Urinary bladder (tissue), 4 donors: ENCODE data around the gene TMEM127. TPM values are rescaled to one million over a fixed set of nuclear protein-coding genes. Genes with fewer than 3 reads are reported as not detected.
"Not testable (repeated sequence)": the region's sequence is repeated elsewhere in the genome, so short reads cannot be mapped to it uniquely, and the experiment has no call there.

ENCODE experiments used
- DNase-seq: peaks from one replicate; pipeline ENCODE4 v3.0.0-alpha.2; 2015; ENCODE audit errors: extremely low spot score
- H3K27ac ChIP-seq: one replicate; pipeline ENCODE4 v1.5.1; 2013; ENCODE audit warnings: low read depth, mild to moderate bottlenecking, moderate library complexity
- H3K36me3 ChIP-seq: one replicate; pipeline ENCODE4 v1.6.1; 2013; ENCODE audit warnings: mild to moderate bottlenecking, moderate library complexity; ENCODE audit not compliant: insufficient read depth
- H3K4me1 ChIP-seq: one replicate; pipeline ENCODE4 v1.6.1; 2013; ENCODE audit warnings: mild to moderate bottlenecking, moderate library complexity; ENCODE audit not compliant: insufficient read depth
- H3K4me3 ChIP-seq: one replicate; pipeline ENCODE4 v1.5.1; 2013; ENCODE audit warnings: low read depth, low read length
- WGBS: extraction: QIAGEN DNeasy Blood & Tissue Kit; methylation state at CpG from one replicate; pipeline ENCODE4 v1.1.7; 2013; 5-methylcytosine and 5-hydroxymethylcytosine counted together
- polyA plus RNA-seq: library from polyadenylated mRNA; stranded (reverse); fragments of 200-250 nt; gene quantifications from one replicate; pipeline ENCODE4 v1.2.3, GENCODE V29; 2013
- total RNA-seq: library from RNA; depleted of rRNA; stranded (reverse); fragments of >200 nt; gene quantifications from one replicate; pipeline ENCODE4 v1.2.3, GENCODE V29; 2014
- donor health status: healthy with polysubstance abuse.
- donor health status: healthy.

Gene TMEM127
- total and polyA plus RNA-seq, 2 donors: 13.4 to 47.6 TPM

DNA sequence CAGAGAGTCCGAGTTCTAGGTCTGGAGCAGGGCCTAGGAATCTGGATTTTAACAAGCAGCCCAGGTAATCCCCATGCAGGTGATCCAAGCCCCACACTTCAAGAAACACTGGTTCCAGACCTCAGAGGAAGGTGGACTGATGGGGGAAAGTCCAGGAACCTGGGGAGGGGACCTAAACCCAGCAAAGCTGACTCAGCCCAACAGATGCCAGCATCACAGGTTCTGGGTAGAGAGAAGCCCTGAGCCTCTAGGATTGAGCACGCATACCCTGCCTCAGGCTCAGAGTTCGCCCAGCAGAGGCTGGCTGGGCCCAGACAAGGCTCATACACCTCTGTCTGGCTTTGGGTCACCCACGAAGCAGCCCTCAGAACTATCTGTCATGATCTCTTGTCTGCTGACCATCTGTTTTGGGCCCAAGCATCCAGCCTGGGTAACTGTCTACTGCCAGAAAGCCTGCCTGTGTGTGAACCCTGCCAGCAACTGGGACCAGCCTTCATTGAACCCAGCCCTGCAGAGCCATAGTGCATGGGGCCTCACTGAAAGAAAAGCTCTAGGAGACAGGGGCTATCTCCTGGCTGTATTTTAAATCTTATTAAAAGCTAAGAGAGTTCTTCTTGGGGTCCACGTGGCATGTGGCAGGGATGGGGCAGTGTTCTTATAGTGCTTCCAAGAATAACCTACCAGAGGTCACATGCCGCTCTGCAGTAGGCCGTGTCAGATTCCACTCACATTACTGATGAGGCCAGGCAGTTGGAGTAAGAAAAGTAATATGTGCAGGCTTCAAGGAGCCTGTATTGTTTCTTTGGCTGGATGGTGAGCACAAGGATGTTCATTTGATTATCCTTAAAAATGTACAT, 7.4 kb downstream of the TMEM127 start:
- 87% methylated on average over 7 of the region's 7 CpGs for WGBS
- DNase-seq: no peak

DNA sequence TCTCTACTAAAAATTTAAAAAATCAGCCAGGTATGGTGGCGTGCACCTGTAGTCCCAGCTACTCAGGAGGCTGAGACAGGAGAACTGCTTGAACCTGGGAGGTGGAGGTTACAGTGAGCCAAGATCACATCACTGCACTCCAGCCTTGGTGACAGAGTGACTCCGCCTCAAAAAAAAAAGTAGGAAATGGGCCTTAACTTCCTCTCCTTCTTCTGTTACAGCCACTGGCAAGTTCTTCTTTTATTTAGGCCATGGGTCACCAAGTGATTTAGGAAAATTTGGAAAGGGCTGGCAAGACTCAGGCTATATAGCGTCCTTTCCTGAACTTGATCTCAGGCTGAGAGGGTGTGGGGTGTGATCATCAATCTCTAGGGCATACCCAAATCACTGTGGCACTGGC, 8.1 kb downstream of the TMEM127 start:
- WGBS: 90% methylated on average over 3 of the region's 3 CpGs
- H3K36me3 ChIP-seq, H3K4me3 ChIP-seq, H3K4me1 ChIP-seq, H3K27ac ChIP-seq, DNase-seq: not testable (repeated sequence)

More for the DNA sequence above, 7.4 kb downstream of the TMEM127 start:
- H3K36me3 ChIP-seq: peaks cover 3% of the 10 kb centered on the region
- H3K4me1 ChIP-seq: no peaks in the 10 kb centered on the region
- H3K27ac ChIP-seq: no peak overlapping the region
- H3K4me3 ChIP-seq: no peak overlapping the region

DNA sequence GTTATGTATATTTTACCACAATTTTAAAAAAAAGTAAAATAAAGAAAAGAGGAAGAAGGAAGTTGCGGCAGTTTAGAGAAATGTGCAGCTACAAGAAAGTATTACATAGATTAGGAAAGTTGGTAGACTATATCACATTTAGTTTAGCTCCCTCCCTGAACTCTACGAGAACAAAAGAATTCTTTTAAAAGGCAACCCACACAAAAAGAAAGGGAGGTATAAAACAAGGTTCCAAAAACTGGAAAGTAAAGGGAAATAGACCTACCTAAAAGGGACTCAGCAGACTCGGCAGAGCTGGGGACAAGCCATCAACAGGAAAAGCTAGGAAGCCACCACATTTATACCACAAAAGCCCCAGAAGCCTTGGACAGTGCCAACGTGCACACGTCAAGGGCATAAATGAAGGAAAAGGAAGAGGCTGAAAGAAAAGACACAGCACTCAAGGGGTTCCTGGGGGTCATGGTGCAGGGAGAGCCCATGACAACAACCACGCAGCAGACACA, 9.1 kb downstream of the TMEM127 start:
- H3K27ac ChIP-seq: no peak overlapping the region
- no peak for DNase-seq
- H3K4me1 ChIP-seq: no peaks in the 10 kb centered on the region
- peaks cover 7% of the 10 kb centered on the region for H3K36me3 ChIP-seq
- H3K4me3 ChIP-seq: no peak overlapping the region
- 79% methylated on average over 6 of the region's 6 CpGs for WGBS

DNA sequence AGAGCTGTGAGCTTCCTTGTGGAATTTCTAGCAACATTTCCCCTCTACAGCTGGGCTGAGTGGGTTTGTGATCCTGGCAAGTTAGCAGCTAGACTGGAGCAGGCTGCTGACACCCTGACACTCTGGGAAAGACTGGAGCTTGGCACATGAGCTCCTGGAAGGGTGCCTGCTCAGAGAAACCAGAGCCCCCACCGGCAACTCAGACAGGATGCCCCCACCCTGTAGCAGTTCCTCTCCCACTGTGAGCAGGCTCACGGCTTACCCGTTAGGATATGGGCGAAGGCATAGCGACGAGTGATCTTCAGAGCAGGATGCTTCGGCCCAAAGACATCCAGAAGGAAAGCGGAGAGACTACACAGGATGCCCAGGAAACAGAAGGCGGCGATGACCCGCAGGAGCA, 11.2 kb downstream of the TMEM127 start:
- Histone ChIP-seq H3K4me1 (no peaks in the 10 kb centered on the region), H3K4me3 (no peak overlapping the region), H3K36me3 (peaks cover 7% of the 10 kb centered on the region), H3K27ac (no peak overlapping the region)
- DNase-seq: no peak
- 79% methylated on average over 11 of the region's 11 CpGs for WGBS

DNA sequence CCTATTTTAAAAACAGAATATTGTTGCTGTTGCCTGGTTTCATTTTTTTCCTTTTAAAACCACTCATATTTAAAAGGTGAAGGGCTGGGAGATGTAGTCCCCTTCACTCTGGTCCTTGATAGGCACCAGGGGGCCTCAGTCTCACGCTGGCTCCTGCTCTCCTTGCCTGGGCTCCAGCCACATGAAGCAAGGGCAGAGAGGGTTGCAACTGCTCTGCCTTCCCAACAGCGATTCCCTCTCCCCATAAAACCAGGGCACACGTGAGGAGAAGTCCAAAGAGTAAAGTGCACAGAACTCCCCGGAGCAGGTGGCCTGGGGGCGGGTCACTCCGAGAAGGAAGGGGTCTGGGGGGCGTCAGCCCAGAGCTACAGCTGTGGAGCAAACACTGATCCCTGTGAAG, 12.8 kb downstream of the TMEM127 start:
- Histone ChIP-seq H3K4me1 (no peaks in the 10 kb centered on the region), H3K27ac (no peak overlapping the region), H3K36me3 (peaks cover 7% of the 10 kb centered on the region), H3K4me3 (no peak overlapping the region)
- 86% methylated on average over 7 of the region's 7 CpGs for WGBS
- no peak for DNase-seq

DNA sequence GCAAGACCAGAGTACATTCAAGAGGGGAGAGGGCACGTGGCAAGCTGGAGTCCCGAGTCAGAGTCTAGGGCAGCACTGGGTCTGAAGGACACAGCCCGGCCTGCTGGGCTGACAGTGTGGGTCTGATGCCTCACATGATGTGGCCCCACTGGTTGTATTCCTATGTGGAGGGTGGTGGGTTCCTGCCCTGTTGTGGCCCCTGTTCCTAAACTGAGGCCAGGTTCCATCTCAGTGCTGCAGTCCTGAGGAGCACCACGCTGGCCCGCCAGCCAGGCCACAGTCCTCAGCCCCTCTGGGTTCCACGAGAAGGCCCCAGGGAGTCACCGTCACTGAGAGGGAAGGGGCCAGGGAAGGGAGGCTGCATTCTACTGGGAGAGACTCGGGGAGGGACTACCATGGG, 13.3 kb downstream of the TMEM127 start:
- peaks cover 7% of the 10 kb centered on the region for H3K36me3 ChIP-seq
- 92% methylated on average over 8 of the region's 8 CpGs for WGBS

DNA sequence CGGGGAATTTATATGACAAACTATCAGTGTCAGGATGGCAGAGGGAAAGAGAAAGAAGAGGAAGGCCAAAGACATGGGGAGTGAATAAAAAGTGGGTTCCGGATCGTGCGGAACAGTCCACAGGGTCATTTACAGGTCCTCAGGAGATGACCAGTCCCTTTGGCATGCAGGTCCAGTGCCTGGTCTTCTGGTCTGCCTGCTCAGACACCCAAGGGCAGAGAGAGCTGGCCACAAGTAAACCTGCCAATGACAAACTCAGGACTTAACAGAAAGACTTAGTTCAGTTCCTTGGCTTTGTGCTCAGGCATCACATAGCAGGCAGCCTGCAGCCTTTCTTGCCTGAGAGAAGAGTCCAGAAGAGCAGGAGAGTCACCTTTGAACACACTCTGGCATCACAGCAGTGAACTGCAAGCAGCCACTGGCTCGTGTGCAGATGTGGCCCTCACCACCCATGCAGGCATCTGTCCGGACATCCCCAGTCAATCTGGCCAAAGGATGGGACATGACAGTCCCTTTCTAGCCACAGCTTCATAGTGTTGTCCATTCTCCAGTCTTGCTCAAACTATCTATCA, 14.0 kb downstream of the TMEM127 start:
- Histone ChIP-seq H3K4me3 (no peak overlapping the region), H3K27ac (no peak overlapping the region), H3K36me3 (peaks cover 7% of the 10 kb centered on the region), H3K4me1 (no peaks in the 10 kb centered on the region)
- WGBS: 56% methylated on average over 6 of the region's 6 CpGs
- no peak for DNase-seq

More for the DNA sequence above, 13.3 kb downstream of the TMEM127 start:
- no peaks in the 10 kb centered on the region for H3K4me1 ChIP-seq
- H3K4me3 ChIP-seq: no peak overlapping the region
- H3K27ac ChIP-seq: no peak overlapping the region
- no peak for DNase-seq

DNA sequence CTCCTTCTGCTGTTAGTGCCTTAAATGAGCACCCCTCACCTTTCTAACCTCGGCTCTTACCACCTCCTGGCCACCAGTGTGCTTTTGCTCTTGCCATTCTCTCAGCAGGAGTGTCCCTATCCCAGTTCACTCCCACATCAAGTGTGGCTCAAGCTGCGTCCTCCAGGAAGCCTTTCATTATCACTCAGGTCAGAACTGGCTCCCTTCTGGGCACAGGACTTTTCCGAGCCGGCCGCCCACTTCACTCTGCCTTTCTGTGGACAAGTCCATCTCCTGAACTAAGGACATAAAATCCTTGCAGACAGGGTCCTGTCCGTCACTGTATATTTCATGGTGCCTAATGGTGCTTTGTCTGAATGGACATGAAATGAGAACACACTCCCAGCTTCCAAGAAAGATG, 15.6 kb downstream of the TMEM127 start:
- Histone ChIP-seq H3K4me3 (no peak overlapping the region), H3K27ac (no peak overlapping the region), H3K36me3 (peaks cover 7% of the 10 kb centered on the region), H3K4me1 (no peaks in the 10 kb centered on the region)
- DNase-seq: no peak
- 87% methylated on average over 6 of the region's 6 CpGs for WGBS

DNA sequence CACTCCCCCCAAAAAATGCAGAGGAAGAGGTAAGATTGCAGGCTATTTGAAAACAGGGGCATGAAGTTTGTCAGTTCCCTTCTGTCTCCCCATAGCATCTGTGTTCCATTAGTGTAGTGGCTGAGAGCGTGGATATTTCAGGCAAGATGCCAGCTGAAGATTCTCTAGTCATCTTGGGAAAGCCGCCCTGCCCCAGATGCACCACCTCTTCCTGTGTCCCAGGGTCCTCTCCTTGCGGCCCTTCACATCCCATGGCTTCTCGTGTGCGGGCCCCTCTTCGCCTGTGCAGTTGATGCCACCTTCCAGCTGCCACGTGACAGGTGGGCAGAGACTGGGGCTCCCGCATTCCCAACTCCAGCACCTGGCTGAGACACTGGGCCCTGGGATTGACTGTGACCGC, 16.1 kb downstream of the TMEM127 start:
- no peak overlapping the region for H3K27ac ChIP-seq
- WGBS: 64% methylated on average over 9 of the region's 9 CpGs
- H3K4me1 ChIP-seq: no peaks in the 10 kb centered on the region
- no peak for DNase-seq
- no peak overlapping the region for H3K4me3 ChIP-seq
- peaks cover 5% of the 10 kb centered on the region for H3K36me3 ChIP-seq

DNA sequence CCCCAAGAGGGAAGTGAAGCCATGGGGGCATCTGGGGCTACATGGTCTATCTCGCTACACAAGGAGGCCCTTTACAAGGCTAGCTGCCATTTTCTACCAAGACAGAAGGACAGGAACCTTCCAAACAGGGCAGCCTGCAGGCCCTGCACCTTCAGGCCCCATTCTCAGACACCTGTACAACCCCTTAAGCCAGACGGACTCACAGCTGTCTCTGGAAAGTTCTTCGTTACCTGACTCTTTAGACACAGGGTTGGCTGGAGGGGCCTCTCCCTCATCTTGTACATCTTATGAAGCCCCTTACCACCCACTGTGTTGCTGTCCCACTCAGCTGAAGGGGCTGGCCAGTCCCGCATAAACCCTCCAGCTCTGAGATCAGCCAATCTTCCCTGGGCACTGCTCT, 17.2 kb downstream of the TMEM127 start:
- H3K4me3 ChIP-seq: no peak overlapping the region
- WGBS: 90% methylated on average over 4 of the region's 4 CpGs
- no peak for DNase-seq
- no peak overlapping the region for H3K27ac ChIP-seq
- no peaks in the 10 kb centered on the region for H3K4me1 ChIP-seq
- H3K36me3 ChIP-seq: peaks cover 4% of the 10 kb centered on the region

DNA sequence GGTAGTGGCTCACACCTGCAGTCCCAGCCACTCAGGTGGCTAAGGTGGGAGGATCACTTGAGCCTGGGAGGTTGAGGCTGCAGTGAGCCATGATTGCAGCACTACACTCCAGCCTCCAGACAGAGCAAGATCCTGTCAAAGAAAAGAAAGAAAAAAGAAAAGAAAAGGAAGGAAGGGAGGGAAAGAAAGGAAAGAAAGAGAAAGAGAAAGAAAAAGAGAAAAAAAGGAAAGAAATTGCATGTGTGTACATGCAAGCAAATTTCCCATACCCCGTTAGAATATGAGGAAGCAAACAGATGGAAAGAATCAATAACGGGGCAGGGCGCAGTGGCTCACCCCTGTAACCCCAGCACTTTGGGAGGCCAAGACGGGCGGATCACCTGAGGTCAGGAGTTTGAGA, 17.9 kb downstream of the TMEM127 start:
- H3K4me3 ChIP-seq: no peak overlapping the region
- no peak for DNase-seq
- no peak overlapping the region for H3K27ac ChIP-seq
- no peaks in the 10 kb centered on the region for H3K4me1 ChIP-seq
- WGBS: 89% methylated on average over 5 of the region's 5 CpGs
- no peaks in the 10 kb centered on the region for H3K36me3 ChIP-seq

DNA sequence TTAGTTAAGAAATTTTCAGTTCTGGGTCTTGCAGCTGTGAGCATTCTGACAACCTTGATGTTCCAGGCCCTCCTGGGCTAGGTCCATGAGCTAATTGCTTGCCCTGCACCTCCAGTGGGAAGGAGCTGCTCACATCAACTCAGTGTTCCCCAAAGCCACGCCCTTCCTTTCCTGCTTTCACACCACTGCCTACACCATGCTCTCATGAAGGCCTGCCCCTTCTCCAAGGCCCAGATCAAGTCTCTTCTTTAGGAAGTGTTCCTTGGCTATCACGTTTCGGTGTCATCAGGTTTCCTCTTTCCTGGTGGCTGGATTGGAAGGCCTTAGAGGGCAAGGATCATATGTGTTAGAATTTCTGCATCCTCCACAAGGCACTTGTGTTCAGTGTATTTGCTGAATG, 18.8 kb downstream of the TMEM127 start:
- 79% methylated on average over 3 of the region's 3 CpGs for WGBS
- Histone ChIP-seq H3K4me1 (no peaks in the 10 kb centered on the region), H3K36me3 (no peaks in the 10 kb centered on the region), H3K27ac (no peak overlapping the region), H3K4me3 (no peak overlapping the region)
- DNase-seq: no peak

DNA sequence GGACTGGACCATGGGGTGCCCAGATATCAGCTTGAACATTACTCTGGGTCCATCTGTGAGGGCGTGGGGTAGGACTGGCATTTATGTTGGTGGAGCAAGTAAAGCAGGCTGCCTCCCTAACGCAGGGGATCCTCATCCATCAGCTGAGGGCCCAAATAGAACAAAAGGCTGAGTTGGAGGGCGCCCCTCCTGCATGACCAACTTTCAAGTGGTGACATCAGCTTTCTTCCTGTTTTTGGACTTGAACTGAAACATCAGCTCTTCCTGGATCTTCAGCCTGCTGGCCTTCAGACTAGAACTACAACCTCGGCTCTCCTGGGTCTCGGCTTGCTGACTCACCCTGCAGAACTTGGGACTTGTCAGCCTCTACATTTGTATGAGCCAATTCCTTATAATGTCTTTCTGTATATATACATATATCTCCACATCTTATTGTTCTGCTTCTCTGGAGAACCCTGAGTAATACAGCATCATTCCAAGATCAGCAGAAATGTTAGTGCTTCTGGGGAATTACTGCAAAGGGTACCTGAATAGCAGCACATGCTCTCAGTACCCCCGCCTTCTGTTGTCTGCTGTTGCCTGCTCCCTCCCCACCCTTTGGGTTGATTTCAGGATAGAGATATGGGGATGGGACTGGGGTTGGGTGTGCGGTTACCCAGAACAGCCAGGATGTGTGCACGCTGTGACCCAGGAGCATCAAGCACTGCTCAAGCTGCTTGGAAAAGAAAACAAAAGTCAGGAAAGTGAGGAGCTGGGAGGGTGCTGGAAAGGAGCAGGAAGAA, 20.0 kb downstream of the TMEM127 start:
- H3K4me3 ChIP-seq: no peak overlapping the region
- DNase-seq: no peak
- 88% methylated on average over 8 of the region's 8 CpGs for WGBS
- H3K4me1 ChIP-seq: no peaks in the 10 kb centered on the region
- no peak overlapping the region for H3K27ac ChIP-seq
- no peaks in the 10 kb centered on the region for H3K36me3 ChIP-seq
